GM21360 (cell line): Measurements from ENCODE around the gene MAPK12.

Experiments used
- ATAC-seq: cut with Tn5 transposase; IDR thresholded peaks from one replicate; pipeline ENCODE4 v1.9.1; 2021; ENCODE audit warnings: mild to moderate bottlenecking, moderate library complexity; ENCODE audit not compliant: unreplicated experiment

The MAPK12 gene

DNA sequence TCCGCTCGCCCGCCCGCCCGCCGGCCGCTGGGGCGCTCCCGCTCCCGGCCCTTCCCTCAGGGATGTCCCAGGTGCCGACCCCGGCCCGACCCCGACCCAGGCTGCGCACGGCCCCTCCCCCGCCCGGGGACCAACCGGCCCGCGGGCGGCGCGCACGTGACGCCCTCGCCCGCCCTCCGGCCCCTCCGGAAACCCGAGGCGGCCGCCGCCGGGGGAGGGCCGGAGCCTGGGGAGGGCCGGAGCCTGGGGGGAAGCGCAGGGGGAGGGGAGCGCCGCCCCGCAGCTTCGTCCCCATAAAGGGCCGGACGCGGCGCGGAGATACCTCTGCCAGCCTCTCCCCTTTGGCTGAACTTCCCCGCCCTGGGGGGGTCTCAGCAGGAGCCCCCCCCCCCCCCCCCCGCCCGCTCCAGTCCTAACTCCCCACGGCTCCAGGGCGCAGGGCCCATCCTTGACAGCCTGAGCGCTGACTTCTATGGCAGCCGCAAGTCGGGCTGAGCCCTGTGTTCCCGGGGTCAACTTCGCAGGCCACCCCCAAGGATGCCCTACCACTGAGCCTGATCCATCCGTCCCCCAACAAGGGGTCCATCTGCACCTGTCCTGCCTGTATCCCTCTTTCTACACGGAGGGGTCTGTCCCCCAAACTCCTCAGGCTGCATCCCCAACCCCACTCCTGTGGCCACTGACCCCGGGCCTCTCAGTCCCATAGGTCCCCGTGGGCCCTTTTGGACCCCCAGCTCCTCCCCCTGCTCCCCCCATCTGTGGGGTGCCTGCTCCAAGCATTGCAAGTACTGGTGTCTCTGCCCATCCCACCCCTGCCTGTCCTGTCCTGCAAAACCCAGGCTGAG is at the start of gene MAPK12:
MAPK12 (minus strand) TSS at position 69 of the 845 bp plus-strand sequence. CDS start 174 bp downstream, outside the sequence.
- ATAC-seq, result no peak

- no peak for ATAC-seq
These were observed 49.5 kb upstream of the MAPK12 start for GRCh38 chr22:50310949-50311444.

DNA sequence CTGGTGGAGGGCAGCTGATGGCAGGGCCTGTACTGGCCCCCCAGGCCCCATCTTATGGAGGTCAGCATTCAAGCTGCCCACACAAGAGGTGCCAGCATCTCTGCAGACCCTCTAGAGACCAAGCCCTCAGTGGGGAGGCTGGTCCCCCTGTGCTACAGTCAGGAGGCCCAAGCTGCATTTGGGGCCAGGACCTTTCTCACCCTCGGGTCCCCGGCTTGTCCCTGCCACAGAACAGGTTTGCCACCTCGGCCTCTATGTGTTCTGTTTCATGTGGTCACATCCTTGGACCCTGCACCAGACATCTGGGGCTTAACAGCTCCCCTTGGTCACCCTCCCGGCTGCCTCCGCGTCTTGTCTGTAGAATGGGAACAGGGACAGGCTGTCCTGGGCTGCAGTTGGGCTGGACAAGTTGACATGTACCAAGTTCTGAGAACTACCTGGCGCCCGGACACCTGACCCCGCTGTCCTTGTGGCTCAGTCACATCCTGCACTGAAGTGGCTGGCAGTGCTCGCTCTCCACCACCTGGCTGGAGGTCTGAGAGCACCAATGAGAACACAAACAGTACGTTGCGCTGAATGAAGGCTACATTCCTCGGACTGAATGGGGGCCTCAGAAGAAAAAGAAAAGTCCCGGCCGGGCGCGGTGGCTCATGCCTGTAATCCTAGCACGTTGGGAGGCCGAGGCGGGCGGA is 48.7 kb upstream of the MAPK12 start:
- no peak for ATAC-seq

- ATAC-seq, result no peak
These were observed 48.1 kb upstream of the MAPK12 start for GRCh38 chr22:50309601-50309991.

- ATAC-seq, result no peak
These were observed 47.6 kb upstream of the MAPK12 start for GRCh38 chr22:50308986-50309600.

- ATAC-seq, result no peak
These were observed 47.1 kb upstream of the MAPK12 start for GRCh38 chr22:50308597-50308935.

DNA sequence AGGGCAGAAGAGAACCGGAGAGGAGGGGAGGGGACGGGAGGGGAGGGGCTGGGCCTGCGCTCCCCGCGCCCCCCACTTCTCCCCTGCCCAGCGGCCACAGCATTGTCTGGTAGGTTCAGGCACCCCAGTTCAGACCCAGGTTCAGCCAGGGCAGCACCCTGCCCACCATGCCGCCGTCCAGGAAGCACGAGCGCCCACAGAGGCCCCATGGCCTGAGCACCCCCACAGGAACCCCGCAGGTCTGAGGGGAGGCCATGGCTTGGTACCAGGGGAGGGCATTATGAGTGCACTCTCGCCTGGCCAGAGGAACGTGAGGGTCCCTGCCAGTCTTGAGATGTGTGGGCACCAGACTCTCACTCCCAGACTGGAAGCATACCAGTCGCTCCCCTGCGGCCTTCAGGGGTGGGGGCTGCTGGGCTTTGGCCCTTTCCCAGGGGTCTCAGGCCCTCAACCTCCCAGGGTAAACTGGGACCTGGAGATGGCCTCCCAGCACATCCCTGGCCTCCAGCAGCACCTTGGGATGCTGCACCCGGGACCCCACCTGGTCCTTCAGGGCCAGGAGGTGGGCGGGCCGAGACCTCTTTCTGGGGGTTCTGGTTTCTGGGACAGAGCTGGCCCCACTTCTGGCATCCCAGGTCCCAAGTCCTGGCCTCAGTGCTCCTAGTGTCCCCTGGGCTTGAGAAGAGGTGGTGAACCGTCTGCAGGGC is 46.6 kb upstream of the MAPK12 start:
- ATAC-seq, result no peak

- ATAC-seq, result no peak
These were observed 45.6 kb upstream of the MAPK12 start, which contains the start of gene PLXNB2 for GRCh38 chr22:50306753-50307749. TSS of gene PLXNB2 (minus strand) at chr22:50307646. CDS start at chr22:50290584, 17,062 bp downstream.

DNA sequence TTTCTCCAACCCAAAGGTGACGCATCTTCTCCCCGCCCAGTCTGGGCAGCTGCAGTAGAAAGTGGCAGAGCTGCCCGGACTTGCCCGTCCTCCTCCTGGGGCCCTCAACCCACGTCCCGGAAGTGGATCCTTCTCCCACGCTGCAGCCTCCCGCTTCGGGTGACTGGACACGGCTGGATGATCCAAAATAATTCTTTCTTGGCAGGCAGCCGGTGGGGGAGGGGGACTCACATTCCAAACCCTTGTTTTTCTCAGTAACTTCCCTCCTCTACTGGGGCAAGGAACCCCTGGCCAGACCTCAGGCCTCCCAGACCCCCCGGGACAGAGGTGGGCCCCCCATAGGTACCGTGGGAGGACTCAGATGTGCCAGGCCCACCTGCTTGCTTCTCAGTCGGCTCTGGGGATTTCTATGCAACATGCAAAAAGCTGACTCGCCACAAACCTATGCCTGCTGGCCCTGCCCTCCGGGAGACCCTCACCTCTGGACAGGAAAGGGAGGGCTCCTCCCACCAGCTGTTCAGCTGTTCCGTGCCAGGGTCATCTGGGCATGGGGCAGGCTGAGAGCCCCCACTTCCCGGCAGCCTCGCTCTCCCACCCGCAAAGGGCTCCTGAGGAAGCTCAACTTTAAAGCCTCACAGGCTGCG is 44.6 kb upstream of the MAPK12 start:
- ATAC-seq, result no peak

DNA sequence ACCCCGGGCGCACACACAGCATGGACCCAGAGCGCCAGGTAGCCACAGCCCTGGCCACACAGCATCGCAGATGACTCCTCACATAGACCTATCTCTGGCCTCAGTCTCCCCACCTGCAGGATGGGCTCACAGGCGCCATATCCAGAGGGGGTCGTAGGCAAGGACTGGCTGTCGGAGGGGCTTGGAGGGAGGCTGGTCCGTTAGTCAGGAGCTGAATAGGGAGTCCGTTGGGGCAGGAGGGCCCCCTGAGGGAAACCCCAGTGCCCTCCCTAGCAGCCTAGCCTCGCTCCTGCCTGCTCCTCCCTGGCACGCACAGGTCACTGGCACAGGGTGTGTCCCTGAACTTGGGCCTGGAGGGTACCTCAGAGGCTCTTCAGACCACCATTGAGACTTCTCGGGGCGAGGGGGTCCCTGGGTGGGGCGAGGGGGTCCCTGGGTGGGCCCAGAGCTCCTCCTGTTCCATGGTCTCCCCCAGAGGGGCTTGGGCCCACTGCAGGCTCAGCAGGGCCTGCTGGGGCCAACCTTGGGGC is 44.0 kb upstream of the MAPK12 start:
- ATAC-seq, result no peak

DNA sequence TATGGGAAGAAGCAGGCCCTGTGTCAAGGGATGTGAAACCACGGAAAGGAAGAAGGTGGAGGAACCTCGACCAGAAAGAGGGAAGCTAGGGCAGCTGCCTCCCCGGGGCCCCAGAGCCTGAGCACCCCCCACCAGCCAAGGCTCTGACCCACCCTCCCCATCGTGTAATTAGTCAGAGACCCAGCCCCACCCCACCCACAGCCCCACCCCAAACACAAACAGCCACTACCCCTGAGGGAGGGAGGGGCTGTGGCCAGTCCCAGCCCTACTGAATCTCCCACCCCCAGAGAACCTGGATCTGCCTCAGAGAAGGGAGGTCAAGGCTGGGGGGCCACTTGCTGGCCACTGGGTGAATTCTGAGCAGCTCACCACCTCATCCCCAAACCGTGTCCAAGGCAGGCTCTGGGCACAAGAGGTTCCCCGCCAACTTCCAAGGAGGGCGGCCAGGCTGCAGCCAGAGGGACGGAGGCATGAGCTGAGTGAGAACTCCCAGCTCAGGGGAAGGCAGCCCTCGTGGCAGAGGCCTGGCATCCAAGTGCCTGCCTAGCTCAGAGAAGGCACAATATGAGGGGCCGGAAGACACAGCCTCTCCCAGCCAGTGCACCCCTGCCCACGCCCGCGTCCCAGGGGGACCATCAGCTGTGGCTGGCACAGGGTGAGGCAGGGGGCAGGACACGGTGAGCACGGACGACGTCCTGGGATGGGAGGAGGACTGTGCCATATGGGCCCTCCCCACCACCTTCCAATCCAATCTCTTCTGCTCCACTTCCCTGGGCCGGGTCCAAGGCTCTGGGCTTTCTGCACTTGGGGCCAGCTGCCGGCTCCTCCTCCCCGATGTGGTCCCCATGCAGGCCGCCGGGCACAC is 43.3 kb upstream of the MAPK12 start:
- no peak for ATAC-seq

DNA sequence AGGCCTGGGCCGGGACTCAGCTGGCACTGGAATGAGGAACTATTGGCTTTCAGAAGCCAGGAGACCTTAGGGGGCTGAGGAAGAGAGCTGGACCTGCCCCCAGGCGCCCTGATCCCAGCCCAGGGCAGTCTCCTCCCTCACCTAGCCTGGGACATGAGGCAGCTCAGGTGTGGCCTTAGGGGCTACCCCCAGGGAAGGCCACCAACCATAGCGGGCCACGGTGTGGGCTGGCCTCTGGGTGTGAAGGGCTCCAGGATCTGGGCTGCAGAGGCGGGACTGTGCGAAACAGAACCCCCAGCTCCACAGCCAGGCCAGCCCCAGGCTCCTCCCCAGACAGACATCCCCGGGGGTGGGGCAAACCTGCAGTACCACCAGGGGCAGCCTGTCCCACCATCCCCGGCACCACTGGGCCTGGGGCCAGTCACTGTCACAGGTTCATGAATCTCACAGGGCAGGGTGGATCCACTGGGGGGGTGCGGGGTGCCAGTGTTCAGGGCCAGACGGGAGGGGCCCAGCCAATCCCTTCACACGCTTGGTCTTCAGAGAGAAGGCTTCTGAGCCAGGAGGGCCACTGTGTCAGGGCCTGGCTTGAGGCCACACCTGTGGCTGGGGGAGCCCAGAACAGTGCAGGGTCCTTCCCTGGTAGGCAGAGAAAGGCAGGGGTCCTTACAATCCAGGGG is 42.5 kb upstream of the MAPK12 start:
- no peak for ATAC-seq

DNA sequence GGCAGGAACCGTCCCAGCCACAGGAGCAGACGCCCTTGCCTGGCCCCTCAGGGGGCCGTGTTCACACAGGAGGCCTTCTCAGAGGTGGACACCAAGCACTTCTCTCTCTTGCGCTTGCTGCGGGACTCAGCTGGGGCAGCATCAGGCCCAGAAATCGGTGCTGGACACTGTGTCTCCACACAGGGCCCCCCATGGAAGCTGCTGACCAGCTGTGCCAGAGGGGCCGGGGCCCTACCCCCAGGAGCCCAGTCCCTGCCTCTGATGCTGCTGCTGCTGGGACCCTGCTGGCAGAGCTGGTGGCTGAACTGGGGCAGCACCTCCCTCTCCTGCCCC is 42.0 kb upstream of the MAPK12 start:
- no peak for ATAC-seq

DNA sequence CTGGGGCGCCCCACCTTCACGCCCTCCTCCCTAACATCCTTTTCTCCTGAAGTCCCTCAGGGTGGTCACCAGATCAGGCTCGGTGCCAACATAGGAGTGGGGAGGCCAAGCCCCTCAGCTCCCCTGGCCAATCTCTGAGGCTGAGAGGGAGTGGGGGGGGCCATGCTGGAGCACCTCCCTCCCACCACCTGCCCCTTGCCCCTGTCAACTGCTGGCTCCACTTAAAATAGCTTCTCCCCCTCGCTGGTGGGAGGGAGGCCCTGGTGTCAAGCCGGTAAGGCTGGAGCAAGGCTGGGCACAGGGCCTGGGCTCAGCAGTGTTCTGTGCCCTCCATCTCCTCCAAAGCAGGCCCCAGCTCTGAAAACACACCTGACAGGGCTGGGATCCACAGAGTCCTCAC is 41.1 kb upstream of the MAPK12 start:
- no peak for ATAC-seq

DNA sequence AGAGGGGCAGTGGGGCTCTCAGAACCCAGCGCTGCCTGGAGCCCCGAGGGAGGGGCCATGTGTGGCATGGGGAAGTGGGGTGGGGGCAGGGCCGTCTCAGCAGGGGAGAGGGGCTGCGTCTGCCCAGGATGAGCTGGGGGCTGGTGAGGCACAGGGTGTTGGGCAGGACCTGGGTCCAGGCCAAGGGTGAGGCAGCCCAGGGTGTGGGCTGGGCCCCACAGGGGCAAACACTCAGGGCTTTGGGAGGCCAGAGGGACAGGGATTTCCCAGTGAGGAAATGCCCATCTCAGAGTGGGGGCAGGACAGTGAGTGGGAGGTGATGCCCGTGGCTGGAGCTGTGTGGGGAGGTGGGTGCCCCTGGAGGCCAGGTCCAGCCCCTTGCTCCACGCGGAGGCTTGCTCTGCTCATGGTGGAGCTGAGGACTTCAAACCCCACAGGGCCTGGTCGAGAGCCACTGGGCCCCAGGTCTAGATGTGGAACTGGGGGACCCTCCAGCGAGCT is 40.6 kb upstream of the MAPK12 start:
- ATAC-seq, result no peak

DNA sequence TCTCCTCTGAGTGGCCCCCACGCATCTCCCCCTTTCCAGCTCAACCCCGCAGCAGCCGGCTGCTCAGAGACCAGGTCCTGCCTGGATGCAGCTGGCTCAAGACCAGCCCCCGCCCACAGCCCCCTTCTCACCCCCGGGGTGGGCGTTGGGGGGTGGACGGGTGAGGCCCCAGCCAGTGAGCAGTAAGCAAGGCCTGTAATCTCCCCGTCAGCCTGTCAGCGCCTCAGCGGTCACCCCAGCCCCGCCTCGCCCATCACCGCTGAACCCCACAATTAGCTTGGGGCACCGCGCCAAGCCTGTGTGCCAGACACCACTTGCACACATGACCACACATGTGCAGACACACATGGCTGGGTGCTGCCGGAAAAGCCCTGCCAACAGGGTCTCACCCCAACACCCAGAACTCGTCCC is 40.1 kb upstream of the MAPK12 start:
- ATAC-seq, result no peak

DNA sequence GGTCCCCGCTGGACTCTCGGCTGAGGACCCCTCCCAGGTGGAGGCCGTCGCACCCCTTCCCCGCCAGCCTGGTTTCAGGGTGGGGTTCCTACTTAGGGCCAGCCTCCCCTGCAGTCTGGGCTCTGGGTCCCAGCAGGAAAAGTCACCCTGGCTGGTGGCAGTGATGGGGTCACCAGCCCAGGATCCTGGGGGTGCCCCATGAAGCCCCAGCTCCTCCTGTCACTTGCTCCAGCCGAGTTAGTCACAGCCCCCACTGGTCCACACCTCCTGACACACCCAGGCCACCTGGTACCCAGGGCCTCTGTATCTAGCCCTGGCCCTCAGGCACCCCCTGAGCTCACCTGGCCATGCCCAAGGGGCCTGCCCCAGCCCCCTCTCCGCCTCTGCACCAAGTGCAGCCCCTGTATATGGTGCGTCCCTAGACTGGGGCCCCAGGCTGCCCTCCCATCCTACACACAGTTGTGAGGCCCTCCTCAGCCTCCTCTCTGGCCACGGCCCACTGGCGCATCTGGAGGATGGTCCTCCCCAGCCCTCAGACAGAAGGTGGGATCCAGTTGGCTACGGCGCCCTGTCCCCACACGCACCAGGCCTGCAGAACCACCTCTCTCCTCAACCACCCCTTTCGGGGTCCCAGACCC is 39.3 kb upstream of the MAPK12 start:
- no peak for ATAC-seq
